Measurements from ENCODE around the gene PPP1R9A.

DNA sequence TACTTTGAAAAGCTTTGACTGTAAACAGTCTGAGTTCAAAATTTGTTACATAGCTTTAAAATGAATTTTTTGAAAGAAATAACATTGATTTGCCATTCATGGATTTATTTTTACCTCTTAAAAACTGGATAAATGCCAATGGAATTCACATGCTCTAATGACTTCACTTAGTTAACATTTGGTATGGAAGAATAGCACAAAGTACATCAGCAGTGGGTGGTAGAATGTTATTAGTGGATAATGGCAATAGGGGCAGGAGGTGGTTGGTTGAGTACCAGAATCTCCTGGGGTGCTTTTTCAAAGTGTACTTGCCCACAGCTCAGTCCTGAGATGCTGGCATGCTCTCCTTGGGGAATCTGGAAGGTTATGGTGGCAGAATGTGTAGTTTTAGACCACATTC lies 4.7 kb downstream of the PPP1R9A start:
- TF ChIP-seq, protein P1, sequence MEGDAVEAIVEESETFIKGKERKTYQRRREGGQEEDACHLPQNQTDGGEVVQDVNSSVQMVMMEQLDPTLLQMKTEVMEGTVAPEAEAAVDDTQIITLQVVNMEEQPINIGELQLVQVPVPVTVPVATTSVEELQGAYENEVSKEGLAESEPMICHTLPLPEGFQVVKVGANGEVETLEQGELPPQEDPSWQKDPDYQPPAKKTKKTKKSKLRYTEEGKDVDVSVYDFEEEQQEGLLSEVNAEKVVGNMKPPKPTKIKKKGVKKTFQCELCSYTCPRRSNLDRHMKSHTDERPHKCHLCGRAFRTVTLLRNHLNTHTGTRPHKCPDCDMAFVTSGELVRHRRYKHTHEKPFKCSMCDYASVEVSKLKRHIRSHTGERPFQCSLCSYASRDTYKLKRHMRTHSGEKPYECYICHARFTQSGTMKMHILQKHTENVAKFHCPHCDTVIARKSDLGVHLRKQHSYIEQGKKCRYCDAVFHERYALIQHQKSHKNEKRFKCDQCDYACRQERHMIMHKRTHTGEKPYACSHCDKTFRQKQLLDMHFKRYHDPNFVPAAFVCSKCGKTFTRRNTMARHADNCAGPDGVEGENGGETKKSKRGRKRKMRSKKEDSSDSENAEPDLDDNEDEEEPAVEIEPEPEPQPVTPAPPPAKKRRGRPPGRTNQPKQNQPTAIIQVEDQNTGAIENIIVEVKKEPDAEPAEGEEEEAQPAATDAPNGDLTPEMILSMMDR (IDR thresholded peaks at IDR 0.05) = no peak
- no peak for TF ChIP-seq POLR2A (IDR thresholded peaks at IDR 0.05)
- TF ChIP-seq POLR2AphosphoS5 (IDR thresholded peaks at IDR 0.05; ENCODE audit: insufficient read depth in 1 of 2, low read depth in 1 of 2) = no peak
